Measurements from ENCODE around the gene RNF41. TPM values are rescaled to one million over a fixed set of nuclear protein-coding genes. Genes with fewer than 3 reads are reported as not detected.

The RNF41 gene
- polyA plus RNA-seq, 1 of the 3 experiments (the other 2 are of a cell fraction) = 127 TPM

- H3K36me3 ChIP-seq (replicated peaks in 1 of 2; ENCODE audit: control insufficient read depth in 1 of 2, insufficient read depth in 2 of 2, low read length in 1 of 2) = peaks cover 30% of the 10 kb centered on the region in 2 experiments
- 0% methylated on average over 34 of the region's 78 CpGs for WGBS (ENCODE audit: low lambda C conversion rate)
- H2AFZ ChIP-seq (ENCODE audit: low read depth) = peak within 1 kb of the TSS; percentile 94
- H3K27me3 ChIP-seq (ENCODE audit: insufficient read depth) = no peaks in the 10 kb centered on the region
- ChIA-PET POLR2A (interaction anchor here (0.6 to 2.1 kb wide), 5 partner anchors 9 to 102 kb away, joined by 3 to 12 read pairs (median 4); partner anchors contain the start of genes CNPY2, COQ10A, RNF41 and SMARCC2), CTCF (interaction anchor here (0.6 to 5.4 kb wide), 45 partner anchors 9 to 1282 kb away, joined by 3 to 58 read pairs (median 5); partner anchors contain the start of genes CNPY2, COQ10A, RNF41 and SLC39A5)
- no peaks in the 10 kb centered on the region for H3K9me2 ChIP-seq
- TF ChIP-seq RAD21 (IDR thresholded peaks at IDR 0.05; ENCODE audit: low read length) = peak; percentile 8; the same call in 1 of the 2 replicates
- TF ChIP-seq MXI1 (IDR thresholded peaks at IDR 0.05; ENCODE audit: low read depth, low read length) = 0 out of 2 replicates have a peak, but pooled peaks have one; percentile 0
- TF ChIP-seq ELF1 (IDR thresholded peaks at IDR 0.05) = no peak
- TF ChIP-seq PBX3 (IDR thresholded peaks at IDR 0.05) = 0 out of 2 replicates have a peak, but pooled peaks have one; percentile 4
- TF ChIP-seq SMC3 (IDR thresholded peaks at IDR 0.05; ENCODE audit: low read depth, low read length) = peak; percentile 46; the same call in 1 of the 2 replicates
- peak; percentile 60; the same call in 1 of the 2 replicates for TF ChIP-seq TAF1 (IDR thresholded peaks at IDR 0.05; ENCODE audit: borderline replicate concordance, low read depth, low read length)
- TF ChIP-seq USF1 (IDR thresholded peaks at IDR 0.05; ENCODE audit: borderline replicate concordance, low read depth) = no peak
- TF ChIP-seq EZH2phosphoT487 (IDR thresholded peaks at IDR 0.05; ENCODE audit: borderline replicate concordance, low read depth) = no peak
- peak; percentile 32 for TF ChIP-seq MAX (IDR thresholded peaks at IDR 0.05; ENCODE audit: low read depth)
- no peak; the same call in 1 of the 2 replicates for TF ChIP-seq SIN3A (IDR thresholded peaks at IDR 0.05; ENCODE audit: borderline replicate concordance, low read depth, low read length)
- peak; percentile 68 for TF ChIP-seq CTCF (IDR thresholded peaks at IDR 0.05)
- no peak for TF ChIP-seq RFX5 (IDR thresholded peaks at IDR 0.05; ENCODE audit: low read length)
- 0 out of 2 replicates have a peak, but pooled peaks have one; percentile 47 for TF ChIP-seq YY1 (IDR thresholded peaks at IDR 0.05; ENCODE audit: low read depth)
- TF ChIP-seq POLR2AphosphoS5 (IDR thresholded peaks at IDR 0.05; ENCODE audit: low read depth, low read length) = peak; percentile 37; the same call in 1 of the 2 replicates
- H3K4me2 ChIP-seq = peak within 1 kb of the TSS; percentile 97
- H3K9me3 ChIP-seq = no peaks in the 10 kb centered on the region
- H3K27ac ChIP-seq (ENCODE audit: low read depth in 2 of 2, low read length in 1 of 2) = peak within 1 kb of the TSS; percentile 75 to 92
- H3K4me1 ChIP-seq (ENCODE audit: control insufficient read depth in 1 of 2, insufficient read depth in 2 of 2, low read depth in 1 of 2, low read length in 1 of 2) = peaks cover 15 to 19% of the 10 kb centered on the region in 2 experiments
- peaks cover 45% of the 10 kb centered on the region for H3F3A ChIP-seq (replicated peaks; ENCODE audit: insufficient read depth)
- peak within 1 kb of the TSS; percentile 91 for H3K9ac ChIP-seq
- H3K4me3 ChIP-seq (ENCODE audit: low read depth in 2 of 2, low read length in 1 of 2) = peak within 1 kb of the TSS; percentile 90 to 95
- peaks cover 48% of the 10 kb centered on the region for H3K79me2 ChIP-seq (ENCODE audit: insufficient read depth)
- peaks cover 23% of the 10 kb centered on the region for H4K20me1 ChIP-seq (ENCODE audit: insufficient read depth)
- peak; percentile 98 for DNase-seq
Measured at GRCh38 chr12:56258068-56258819, 36.5 kb upstream of the RNF41 start, which contains the start of gene ANKRD52. Gene ANKRD52 (minus strand): TSS chr12:56258384. CDS start chr12:56258269, 115 bp downstream.
